Measurements from ENCODE around the gene SHD. TPM values are rescaled to one million over a fixed set of nuclear protein-coding genes. Genes with fewer than 3 reads are reported as not detected.

SHD gene
- total RNA-seq, 1 experiment from 2014 or later = 4.4 TPM

DNA sequence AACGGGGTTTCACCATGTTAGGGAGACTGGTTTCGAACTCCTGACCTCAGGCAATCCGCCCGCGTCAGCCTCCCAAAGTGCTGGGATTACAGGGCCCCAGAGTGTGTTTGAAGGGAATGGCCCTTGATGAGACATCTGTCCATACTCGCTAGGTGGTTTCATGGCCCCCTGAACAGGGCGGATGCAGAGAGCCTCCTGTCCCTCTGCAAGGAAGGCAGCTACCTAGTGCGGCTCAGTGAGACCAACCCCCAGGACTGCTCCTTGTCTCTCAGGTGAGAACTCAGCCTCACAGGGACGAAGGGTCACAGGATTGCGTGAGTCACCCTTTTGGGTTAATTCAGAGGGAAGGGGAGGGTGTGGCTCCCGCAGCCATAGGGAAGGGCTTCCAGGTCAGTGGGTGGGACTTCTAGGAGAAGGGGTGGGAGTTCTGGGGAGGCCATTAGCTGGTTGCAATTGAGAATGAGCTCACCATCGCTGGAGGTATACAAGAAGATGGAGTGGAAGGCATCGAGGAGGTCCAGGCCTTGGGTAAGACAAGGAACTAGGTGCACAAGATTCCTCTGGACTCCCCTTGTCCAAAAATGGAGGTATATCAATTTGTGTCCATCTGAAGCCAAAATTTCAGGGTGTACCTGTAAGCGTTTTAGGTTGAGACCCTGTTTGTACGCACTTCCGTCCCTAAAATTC, 9.2 kb downstream of the SHD start:
- no peak overlapping the region for H3T11ph ChIP-seq (ENCODE audit: low read length)
- no peaks in the 10 kb centered on the region for H3K79me1 ChIP-seq (ENCODE audit: insufficient read depth, low read depth, low read length, poor library complexity, severe bottlenecking)
- no peaks in the 10 kb centered on the region for H3K23me2 ChIP-seq (ENCODE audit: insufficient read length, low read depth, low read length, poor library complexity, severe bottlenecking)
- H3K27me3 Mint-ChIP-seq (ENCODE audit: low read depth) = peaks cover 26% of the 10 kb centered on the region
- no peak overlapping the region for H2BK15ac ChIP-seq (ENCODE audit: low read depth, low read length)
- no peak overlapping the region for H3K56ac ChIP-seq (ENCODE audit: insufficient read length, low read depth, low read length)
- no peak overlapping the region for H3K23ac ChIP-seq (ENCODE audit: insufficient read length, low read depth, low read length)
- H3K79me2 ChIP-seq (ENCODE audit: insufficient read depth, low read length) = no peaks in the 10 kb centered on the region
- no peak overlapping the region for H3K4ac ChIP-seq (ENCODE audit: low read depth, low read length)
- H3K27ac Mint-ChIP-seq = no peak overlapping the region; a peak in 1 of 7 replicates
- no peaks in the 10 kb centered on the region for H3K9me3 ChIP-seq (ENCODE audit: control insufficient read depth, low read depth, low read length)
- H3K27me3 ChIP-seq (ENCODE audit: insufficient read depth, low read length) = no peaks in the 10 kb centered on the region
- H2AFZ ChIP-seq (ENCODE audit: low read length) = no peak overlapping the region
- H2AK5ac ChIP-seq (ENCODE audit: insufficient read length, low read length) = no peak overlapping the region
- H4K91ac ChIP-seq (ENCODE audit: insufficient read length, low read depth, low read length) = no peak overlapping the region
- no peak overlapping the region for H2BK20ac ChIP-seq (ENCODE audit: low read depth, low read length, poor library complexity, severe bottlenecking)
- no peaks in the 10 kb centered on the region for H3K4me1 ChIP-seq (ENCODE audit: insufficient read depth, low read length)
- WGBS (ENCODE audit: extremely low coverage, insufficient read length, low lambda C conversion rate) = no CpG with 5 or more reads among the region's 16 CpGs
- no peak overlapping the region for H3K27ac ChIP-seq (ENCODE audit: insufficient read length, low read depth, low read length)
- no peak overlapping the region for H3K9ac ChIP-seq (ENCODE audit: extremely low read depth, insufficient read length, low read length)
- no peak for TF ChIP-seq CTCF (conservative IDR thresholded peaks at IDR 0.05)
- H3K14ac ChIP-seq (ENCODE audit: insufficient read depth, low read length) = no peak overlapping the region
- H2BK12ac ChIP-seq (ENCODE audit: insufficient read length, low read depth, low read length) = no peak overlapping the region
- H2BK120ac ChIP-seq (ENCODE audit: low read depth, low read length, poor library complexity, severe bottlenecking) = no peak overlapping the region
- peak; percentile 78 for DNase-seq
- no peak overlapping the region for H4K5ac ChIP-seq (ENCODE audit: insufficient read length, low read depth, low read length)
- no peaks in the 10 kb centered on the region for H4K20me1 ChIP-seq (ENCODE audit: control insufficient read depth, insufficient read depth, insufficient read length)
- H2BK5ac ChIP-seq (ENCODE audit: insufficient read length, low read length) = no peak overlapping the region
- no peaks in the 10 kb centered on the region; a peak in 1 of 5 replicates for H3K9me3 Mint-ChIP-seq
- peaks cover 2 to 16% of the 10 kb centered on the region in 2 experiments for H3K4me1 Mint-ChIP-seq
- no peak overlapping the region for H3K18ac ChIP-seq (ENCODE audit: insufficient read length, low read depth, low read length)
- no peak overlapping the region for H3K4me2 ChIP-seq (ENCODE audit: insufficient read depth, insufficient read length, low read length)
- no peaks in the 10 kb centered on the region for H3K36me3 Mint-ChIP-seq (ENCODE audit: insufficient read depth in 1 of 3, low read depth in 3 of 3)
- H4K8ac ChIP-seq (replicated peaks; ENCODE audit: insufficient read length, low read depth, low read length) = no peak overlapping the region
- no peak overlapping the region; a peak in 1 of 5 replicates for H3K4me3 Mint-ChIP-seq

All from H9 (cell line).